ENCODE results near the gene TRIM44.

- no peak for TF ChIP-seq CTCF (conservative IDR thresholded peaks at IDR 0.05; ENCODE audit: low read depth, low read length)
- TF ChIP-seq EZH2 (IDR thresholded peaks at IDR 0.05; ENCODE audit: borderline replicate concordance, low read depth, low read length, poor library complexity, severe bottlenecking): no peak
Observed at GRCh38 chr11:35623621-35624168, 38.9 kb upstream of the TRIM44 start.
